K562 (cell line): ENCODE data around the gene PSMB8. TPM values are rescaled to one million over a fixed set of nuclear protein-coding genes. Genes with fewer than 3 reads are reported as not detected.

Experiments used
- ATAC-seq: fragments of 200-7000 bp; cut with Tn5 transposase; 3 replicates; pipeline ENCODE4 v1.9.1; 2020; ENCODE audit warnings: moderate library complexity
- BruUV-seq: library from RNA; stranded (reverse); fragments of 400-500 nt; replicated peaks from 2 replicates; lab custom pipeline; 2021; lab: Mats Ljungman, UMichigan
- CTCF ChIA-PET: fragments of 300-600 bp; formaldehyde crosslinking; extraction: SDS; loops from one replicate; lab custom pipeline; 2021; ENCODE audit warnings: low intra/inter-chr PET ratio; lab: Yijun Ruan, JAX
- POLR2A ChIA-PET: fragments of 300-600, 350-650 bp; sonication (Branson Sonifier 250); formaldehyde crosslinking; extraction: SDS; loops from one replicate; lab custom pipeline; 2021; ENCODE audit warnings: antibody characterized with exemption, inconsistent platforms; lab: Yijun Ruan, JAX
- DNase-seq, 4 experiments: peaks; one replicate each; pipeline versions ENCODE4 v3.0.0 to v3.0.0-alpha.2; 2011 to 2018; ENCODE audit warnings: low spot score in 3 of 4, mixed read lengths in 3 of 4; ENCODE audit errors: extremely low read depth in 1 of 4
- FAIRE-seq: peaks from 2 replicates; lab custom pipeline; 2011; peaks lifted over from hg19 to GRCh38; lab: Jason Lieb, UNC
- H2AFZ ChIP-seq: 2 replicates; pipeline ENCODE4 v1.6.0; 2011; ENCODE audit warnings: low read depth, low read length, control low read depth, inconsistent platforms
- H3K27ac ChIP-seq: fragments of 200-600 bp; 3 replicates; pipeline ENCODE4 v1.8.0; 2011; ENCODE audit warnings: low read depth, mild to moderate bottlenecking, control low read depth, inconsistent platforms, low read length, moderate library complexity, mixed read lengths; ENCODE audit errors: extremely low read depth
- H3K27me3 ChIP-seq, 2 experiments: fragments of 300-600 bp in 1 of 2; 2 replicates in 1 of 2; 3 replicates in 1 of 2; pipeline versions ENCODE4 v1.6.0 to v1.8.0; 2011; ENCODE audit warnings: inconsistent platforms in 2 of 2, low read length in 2 of 2, mild to moderate bottlenecking in 1 of 2, mixed read lengths in 1 of 2, moderate library complexity in 1 of 2; ENCODE audit not compliant: control insufficient read depth in 2 of 2, insufficient read depth in 2 of 2
- H3K36me3 ChIP-seq: fragments of 300-600 bp; 3 replicates; pipeline ENCODE4 v1.8.0; 2011; ENCODE audit warnings: mild to moderate bottlenecking, low read length, inconsistent platforms; ENCODE audit not compliant: control insufficient read depth, insufficient read depth
- H3K4me1 ChIP-seq, 2 experiments: fragments of 200-600 bp in 1 of 2; replicated peaks in 1 of 2; 2 replicates in 1 of 2; 3 replicates in 1 of 2; pipeline versions ENCODE4 v1.5.1 to v1.8.0; 2011; ENCODE audit warnings: inconsistent platforms in 2 of 2, low read length in 2 of 2, mild to moderate bottlenecking in 1 of 2, mixed read lengths in 1 of 2, moderate library complexity in 1 of 2; ENCODE audit not compliant: control insufficient read depth in 2 of 2, insufficient read depth in 2 of 2
- H3K4me2 ChIP-seq: 2 replicates; pipeline ENCODE4 v1.6.1; 2011; ENCODE audit warnings: low read length, control low read depth, inconsistent platforms, mixed read lengths; ENCODE audit not compliant: insufficient read depth
- H3K4me3 ChIP-seq: fragments of 200-600 bp; sonication (generic), shearing (Covaris generic); 2 replicates; pipeline ENCODE4 v1.5.1; 2016; ENCODE audit warnings: control low read depth, inconsistent platforms
- H3K79me2 ChIP-seq: fragments of 200-600 bp; 3 replicates; pipeline ENCODE4 v1.8.0; 2011; ENCODE audit warnings: low read length, inconsistent platforms; ENCODE audit not compliant: control insufficient read depth, insufficient read depth
- H3K9ac ChIP-seq, 2 experiments: 2 replicates each; pipeline versions ENCODE4 v1.6.0 to v1.6.1; 2011; ENCODE audit warnings: low read depth in 2 of 2, low read length in 2 of 2, control low read depth in 1 of 2, inconsistent platforms in 1 of 2, mild to moderate bottlenecking in 1 of 2, mixed read lengths in 1 of 2; ENCODE audit not compliant: insufficient read depth in 1 of 2
- H3K9me1 ChIP-seq: one replicate; pipeline ENCODE4 v1.6.0; 2011; ENCODE audit warnings: inconsistent platforms, mild to moderate bottlenecking, low read length, moderate library complexity; ENCODE audit not compliant: control insufficient read depth, insufficient read depth
- H3K9me3 ChIP-seq: replicated peaks from 2 replicates; pipeline ENCODE4 v1.5.1; 2011; ENCODE audit warnings: low read depth, low read length, inconsistent platforms; ENCODE audit not compliant: control insufficient read depth, insufficient read depth
- H4K20me1 ChIP-seq: replicated peaks from 2 replicates; pipeline ENCODE4 v1.6.1; 2011; ENCODE audit warnings: low read length, inconsistent platforms, mixed read lengths; ENCODE audit not compliant: control insufficient read depth, insufficient read depth
- CEBPG ChIP-seq, 3 experiments: fragments of 200-800 bp in 1 of 3; sonication (Bioruptor generic) in 1 of 3; sonication (generic) in 1 of 3; formaldehyde crosslinking in 1 of 3; IDR thresholded peaks in 2 of 3; conservative IDR thresholded peaks in 1 of 3; 2 replicates each; pipeline versions ENCODE4 v1.6.1 to v1.8.0; 2016 to 2022; ENCODE audit warnings: missing compliant biosample characterization in 2 of 3, missing genetic modification characterization in 2 of 3, mild to moderate bottlenecking in 1 of 3, missing genetic modification reagents in 1 of 3
- CTCF ChIP-seq, 3 experiments: IDR thresholded peaks in 2 of 3; conservative IDR thresholded peaks in 1 of 3; 2 replicates each; pipeline ENCODE4 v1.5.1; 2011 to 2012; ENCODE audit warnings: low read length in 3 of 3, mild to moderate bottlenecking in 3 of 3, control low read depth in 2 of 3, improper control_type of control experiment in 1 of 3, inconsistent platforms in 1 of 3, low read depth in 1 of 3, mixed read lengths in 1 of 3, moderate library complexity in 1 of 3; ENCODE audit not compliant: insufficient read depth in 2 of 3
- DLX4 ChIP-seq: fragments of 250-450 bp; sonication (Bioruptor Pico); IDR thresholded peaks from 2 replicates; pipeline ENCODE4 v1.6.1; 2021; ENCODE audit warnings: mild to moderate bottlenecking
- DMBX1 ChIP-seq: fragments of 250-450 bp; sonication (Bioruptor Pico); IDR thresholded peaks from 2 replicates; pipeline ENCODE4 v1.8.0; 2022; ENCODE audit warnings: inconsistent platforms, mild to moderate bottlenecking, moderate library complexity, borderline replicate concordance
- HDAC6 ChIP-seq: IDR thresholded peaks from 2 replicates; pipeline ENCODE4 v1.6.1; 2012; ENCODE audit warnings: low read depth, mild to moderate bottlenecking, control low read depth, inconsistent platforms, low read length, moderate library complexity
- NR2F6 ChIP-seq: fragments of 450-650 bp; formaldehyde crosslinking; IDR thresholded peaks from 2 replicates; pipeline ENCODE4 v1.4.0; 2020; ENCODE audit warnings: mild to moderate bottlenecking
- WHSC1 ChIP-seq: IDR thresholded peaks from one replicate; pipeline ENCODE4 v1.6.1; 2012; ENCODE audit warnings: low read length, control low read depth, inconsistent platforms
- WGBS: fragments of 100-300 bp; shearing (Covaris generic); methylation state at CpG from one replicate; pipeline ENCODE4 v1.1.6; 2016; ENCODE audit warnings: low coverage, mixed read lengths; ENCODE audit not compliant: insufficient coverage; ENCODE audit errors: missing lambda C conversion rate; 5-methylcytosine and 5-hydroxymethylcytosine counted together
- in situ Hi-C: fragments of 300-500 bp; cut with MboI; formaldehyde crosslinking; loops from 4 replicates; pipeline ENCODE4 v1.15.0; 2018; ENCODE audit warnings: inconsistent platforms, mixed read lengths
- intact Hi-C: fragments of 100-400 bp; cut with micrococcal nuclease; formaldehyde crosslinking; loops from 2 replicates; pipeline ENCODE4 v1.14.2; 2022
- polyA plus RNA-seq, 8 experiments: library from polyadenylated mRNA; depleted of rRNA in 4 of 8; stranded (reverse) in 5 of 8; unstranded in 3 of 8; fragments of >200 nt; fragmentation: Nextera tagmentation in 2 of 8; fragmentation: Illumina TruSeq in 1 of 8; extraction: Ambion mirVana in 2 of 8; extraction: Trizol in 1 of 8; gene quantifications; 2 replicates each; pipeline versions ENCODE4 v1.2.1 to v1.2.3, GENCODE V29; 2011 to 2014; ENCODE audit warnings: inconsistent platforms in 1 of 8, missing spikeins in 1 of 8
- total RNA-seq, 7 experiments: library from RNA; depleted of rRNA in 6 of 7; stranded (reverse); fragments of >200 nt in 6 of 7; fragmentation: Illumina TruSeq in 2 of 7; extraction: Trizol in 2 of 7; gene quantifications; 2 replicates each; pipeline versions ENCODE4 v1.2.1 to v1.2.3, GENCODE V29; 2011 to 2021; ENCODE audit warnings: low replicate concordance in 1 of 7

The PSMB8 gene
- total and polyA plus RNA-seq, 9 of the 15 experiments (the other 6 are each of a cell fraction or from before 2014, with no cell fraction given) = 0.71 to 4.0 (median 2.4) TPM

DNA sequence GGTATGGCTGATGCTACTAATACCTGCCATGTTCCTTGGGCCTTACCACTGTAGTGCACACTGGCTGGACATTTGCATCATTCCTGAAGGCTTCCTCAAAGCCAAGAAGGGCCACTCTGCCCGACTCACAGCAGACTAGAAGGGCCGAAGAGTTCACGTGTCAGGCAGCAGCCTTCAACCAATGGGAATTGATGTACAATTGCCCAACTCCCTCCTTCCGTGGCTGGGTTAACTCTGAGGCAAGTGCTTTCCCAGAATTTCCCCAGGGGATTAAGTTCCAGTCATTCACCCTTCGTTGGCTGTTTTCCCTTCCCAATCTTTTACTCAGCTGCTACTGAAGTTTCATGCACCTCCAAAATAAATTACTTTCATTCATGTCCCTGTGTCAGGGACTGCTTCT, 39.9 kb upstream of the PSMB8 start:
- POLR2A ChIA-PET = interaction anchor here (0.6 kb wide), 1 partner anchor 99 kb away, joined by 3 read pairs; no protein-coding TSS in a partner anchor
- Histone ChIP-seq H3K4me1 (peaks cover 0 to 4% of the 10 kb centered on the region in 2 experiments; a peak in 2 of 5 replicates), H3K27ac (no peak overlapping the region), H3K79me2 (no peaks in the 10 kb centered on the region), H3K4me2 (no peak overlapping the region), H3K36me3 (no peaks in the 10 kb centered on the region), H3K27me3 (peaks cover 17 to 19% of the 10 kb centered on the region in 2 experiments), H3K9me1 (no peaks in the 10 kb centered on the region), H3K9ac (no peak overlapping the region)
- WGBS = 3% methylated on average over 5 of the region's 5 CpGs
- FAIRE-seq = no peak
- CTCF ChIA-PET = interaction anchor here (0.8 to 4.0 kb wide), 2 partner anchors 15 to 100 kb away, joined by 3 to 84 read pairs; no protein-coding TSS in a partner anchor
- TF ChIP-seq CEBPG (CRISPR knock-in tag; IDR thresholded peaks at IDR 0.05) (no peak), CEBPG (tag; conservative IDR thresholded peaks at IDR 0.05 in 1 of 2, IDR thresholded peaks at IDR 0.05 in 1 of 2) (0 out of 4 replicates have a peak, but pooled peaks of 1 of the 2 experiments have one; percentile 10), DMBX1 (CRISPR knock-in tag) (no peak)
- TF ChIP-seq, all 486 proteins: peak for 1
- ATAC-seq (no peak), DNase-seq (no peak)
- no peaks in the 10 kb centered on the region for H4K20me1 ChIP-seq
- H2AFZ ChIP-seq = no peak overlapping the region
- intact Hi-C loops (loop anchor here (10.0 kb wide), 1 partner anchor 211 kb away; no protein-coding TSS in a partner anchor), in situ Hi-C loops (loop anchor here (5.0 kb wide), 1 partner anchor 54 kb away; no protein-coding TSS in a partner anchor)
- no peak overlapping the region for H3K4me3 ChIP-seq
- no peaks in the 10 kb centered on the region for H3K9me3 ChIP-seq
- no TSS peak for BruUV-seq

- 0% methylated on average over 1 of the region's 1 CpG for WGBS
- no TSS peak for BruUV-seq
- ATAC-seq (no peak), FAIRE-seq (no peak), DNase-seq (no peak)
- in situ Hi-C loops (loop anchor here (5.0 kb wide), 1 partner anchor 54 kb away; no protein-coding TSS in a partner anchor), intact Hi-C loops (loop anchor here (10.0 kb wide), 1 partner anchor 212 kb away; no protein-coding TSS in a partner anchor)
- peaks cover 0 to 4% of the 10 kb centered on the region in 2 experiments; a peak in 2 of 5 replicates for H3K4me1 ChIP-seq
- H3K9me1 ChIP-seq = no peaks in the 10 kb centered on the region
- no peaks in the 10 kb centered on the region for H4K20me1 ChIP-seq
- H3K36me3 ChIP-seq = no peaks in the 10 kb centered on the region
- H2AFZ ChIP-seq = no peak overlapping the region
- H3K4me2 ChIP-seq = no peak overlapping the region
- no peaks in the 10 kb centered on the region for H3K79me2 ChIP-seq
- CTCF ChIA-PET = interaction anchor here (0.6 kb wide), 1 partner anchor 82 kb away, joined by 3 read pairs; no protein-coding TSS in a partner anchor
- H3K9me3 ChIP-seq = no peaks in the 10 kb centered on the region
- no peak overlapping the region for H3K4me3 ChIP-seq
- no peak overlapping the region for H3K9ac ChIP-seq
- H3K27ac ChIP-seq = no peak overlapping the region
- no peak for TF ChIP-seq WHSC1
- TF ChIP-seq HDAC6 = no peak
- no peak for TF ChIP-seq NR2F6 (CRISPR knock-in tag)
- TF ChIP-seq CTCF (IDR thresholded peaks at IDR 0.05 in 2 of 3, conservative IDR thresholded peaks at IDR 0.05 in 1 of 3; ENCODE audit: insufficient read depth in 2 of 3, low read depth in 1 of 3, low read length in 3 of 3) = no peak
- TF ChIP-seq DLX4 (CRISPR knock-in tag) = no peak
- POLR2A ChIA-PET = interaction anchor here (0.9 to 1.1 kb wide), 2 partner anchors 89 to 91 kb away, joined by 3 read pairs; no protein-coding TSS in a partner anchor
- peaks cover 17 to 18% of the 10 kb centered on the region in 2 experiments for H3K27me3 ChIP-seq
Observed at GRCh38 chr6:32882879-32883250, 39.0 kb upstream of the PSMB8 start.
